Measurements from ENCODE around the gene PIERCE2. TPM values are rescaled to one million over a fixed set of nuclear protein-coding genes. Genes with fewer than 3 reads are reported as not detected.

The PIERCE2 gene
- total and polyA plus RNA-seq, 2 of the 4 experiments (the other 2 are of a cell fraction), result 0.36 to 0.48 TPM

DNA sequence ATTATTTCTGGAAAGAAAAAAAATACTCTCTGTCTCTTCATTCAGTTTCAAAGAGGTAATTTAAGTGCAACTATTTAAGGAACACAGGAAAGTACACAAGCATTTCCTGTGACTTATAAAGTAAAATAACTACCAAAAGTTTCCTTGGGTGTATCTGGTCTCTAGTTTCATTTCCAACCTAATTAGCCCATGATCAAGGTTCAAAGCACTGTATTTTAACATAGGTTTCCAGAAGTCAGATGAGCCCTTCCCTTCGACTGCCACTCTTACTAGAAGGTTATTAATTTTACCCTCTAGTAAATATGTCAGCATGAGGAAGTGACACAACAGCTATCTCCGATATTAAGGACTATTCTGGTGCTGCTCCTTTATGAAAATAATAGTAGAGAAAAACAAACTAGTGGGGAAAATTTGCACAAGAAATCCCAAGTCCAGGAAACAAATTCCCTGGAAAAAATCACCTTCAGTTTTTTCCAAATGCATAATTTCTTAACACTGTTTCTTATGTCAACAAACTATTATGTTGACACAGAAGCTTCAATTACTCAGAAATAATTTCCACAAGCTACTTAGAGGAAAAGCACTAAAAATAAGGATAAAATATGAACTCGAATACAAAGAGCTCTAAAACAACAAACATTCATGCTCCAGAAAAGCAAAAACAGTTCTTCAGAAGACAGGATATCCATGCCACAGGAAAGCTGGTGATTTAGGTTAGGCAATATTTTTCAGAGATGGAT, 35.4 kb upstream of the PIERCE2 start (continued):
- no peak for TF ChIP-seq POLR2A (IDR thresholded peaks at IDR 0.05; ENCODE audit: low read depth, low read length)

DNA sequence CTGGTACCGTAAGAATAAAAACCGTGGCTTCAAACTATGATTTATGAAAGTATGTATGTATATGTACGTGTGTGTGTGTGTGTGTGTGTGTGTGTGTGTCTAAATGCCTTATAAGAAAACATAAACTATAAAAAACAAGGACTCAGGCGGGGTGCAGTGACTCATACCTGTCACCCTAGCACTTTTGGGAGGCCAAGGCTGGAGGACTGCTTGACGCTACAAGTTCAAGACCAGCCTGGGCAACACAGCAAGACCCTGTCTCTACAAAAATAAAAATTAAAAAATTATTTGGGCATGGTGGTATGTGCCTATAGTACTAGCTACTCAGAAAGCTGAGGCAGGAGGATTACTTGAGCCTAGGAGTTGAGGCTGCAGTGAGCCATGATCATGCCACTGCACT, 29.2 kb upstream of the PIERCE2 start:
- intact Hi-C loops (cut with micrococcal nuclease) (no loop called here), dilution Hi-C loops (cut with HindIII; ENCODE audit: low sequenced_read_pairs, unreplicated experiment) (no loop called here), in situ Hi-C loops (cut with MboI; ENCODE audit: low sequenced_read_pairs) (no loop called here)
- H3K4me3 ChIP-seq (ENCODE audit: insufficient read depth, low read depth, low read length), result no peak overlapping the region
- ATAC-seq (ENCODE audit: low read depth), result no peak
- no peak overlapping the region for H3K27ac ChIP-seq (ENCODE audit: insufficient read depth, low read length)
- no peak overlapping the region for H3K14ac ChIP-seq (replicated peaks; ENCODE audit: low read depth, low read length)
- H3K9ac ChIP-seq (ENCODE audit: low read depth, low read length), result no peak overlapping the region
- H3K36me3 ChIP-seq (ENCODE audit: control insufficient read depth, insufficient read depth, low read length), result peaks cover 3% of the 10 kb centered on the region; the same call in 1 of the 2 replicates
- no peak overlapping the region for H2AFZ ChIP-seq (replicated peaks; ENCODE audit: low read length, poor library complexity)
- H2BK20ac ChIP-seq (ENCODE audit: low read depth, low read length), result no peak overlapping the region
- H2BK15ac ChIP-seq (ENCODE audit: low read depth, low read length), result no peak overlapping the region
- H4K5ac ChIP-seq (ENCODE audit: low read depth, low read length), result no peak overlapping the region
- no CpG with 5 or more reads among the region's 5 CpGs for WGBS, 2 experiments (ENCODE audit: extremely low coverage in 2 of 2, insufficient read length in 1 of 2)
- H3K9me1 ChIP-seq (ENCODE audit: insufficient read depth, low read length), result no peaks in the 10 kb centered on the region
- H2AK9ac ChIP-seq (replicated peaks; ENCODE audit: low read depth, low read length, poor library complexity), result no peak overlapping the region
- no peak overlapping the region for H3K23ac ChIP-seq (ENCODE audit: low read depth, low read length)
- H3K4me1 ChIP-seq (ENCODE audit: control insufficient read depth, insufficient read depth, low read length), result no peaks in the 10 kb centered on the region
- H3K18ac ChIP-seq (ENCODE audit: low read depth, low read length), result no peak overlapping the region
- no peak overlapping the region for H3K56ac ChIP-seq (ENCODE audit: extremely low read depth, insufficient read depth, low read length)
- no peak overlapping the region for H4K8ac ChIP-seq (ENCODE audit: low read depth in 2 of 2, low read length in 2 of 2)
- H3K27me3 ChIP-seq (ENCODE audit: control insufficient read depth, insufficient read depth, low read length), result no peaks in the 10 kb centered on the region
- H4K91ac ChIP-seq (ENCODE audit: insufficient read depth, low read depth, low read length), result no peak overlapping the region
- H3K9me3 ChIP-seq (ENCODE audit: control insufficient read depth, insufficient read depth, low read length), result no peaks in the 10 kb centered on the region
- DNase-seq, result no peak
- ChIA-PET POLR2A (ENCODE audit: unreplicated experiment) (no interaction called here), CTCF (no interaction called here)
- H2BK5ac ChIP-seq (ENCODE audit: low read depth, low read length, poor library complexity, severe bottlenecking), result no peak overlapping the region
- no TSS peak for BruUV-seq (replicated peaks)
- no peaks in the 10 kb centered on the region for H4K20me1 ChIP-seq (ENCODE audit: insufficient read depth, low read length)
- H3K79me1 ChIP-seq (ENCODE audit: low read depth in 1 of 2, low read length in 2 of 2), result no peaks in the 10 kb centered on the region
- no peak overlapping the region for H2AK5ac ChIP-seq (ENCODE audit: low read depth, low read length)
- H2BK120ac ChIP-seq (ENCODE audit: low read depth, low read length), result no peak overlapping the region
- no peak for TF ChIP-seq CHD1 (IDR thresholded peaks at IDR 0.05; ENCODE audit: low read depth, low read length)
- no peak overlapping the region for H3K4ac ChIP-seq (ENCODE audit: low read depth, low read length)
- no peak overlapping the region for H3K4me2 ChIP-seq (ENCODE audit: low read depth, low read length)
